Ishikawa (cell line): ENCODE results near the gene CHST9.

ENCODE experiments used
- CEBPB ChIP-seq: IDR thresholded peaks from 2 replicates; pipeline ENCODE4 v1.6.1; 2012
- CREB1 ChIP-seq: IDR thresholded peaks from 2 replicates; pipeline ENCODE4 v1.6.1; 2012; ENCODE audit warnings: low read depth
- EGR1 ChIP-seq: IDR thresholded peaks from 2 replicates; pipeline ENCODE4 v1.6.1; 2012
- EP300 ChIP-seq: IDR thresholded peaks from 2 replicates; pipeline ENCODE4 v1.6.1; 2012; ENCODE audit warnings: borderline replicate concordance
- FOXM1 ChIP-seq: IDR thresholded peaks from 2 replicates; pipeline ENCODE4 v1.6.1; 2012; ENCODE audit warnings: low read depth, borderline replicate concordance
- NFIC ChIP-seq: IDR thresholded peaks from 2 replicates; pipeline ENCODE4 v1.6.1; 2012
- RAD21 ChIP-seq: IDR thresholded peaks from 2 replicates; pipeline ENCODE4 v1.6.1; 2012; ENCODE audit warnings: low read depth
- TAF1 ChIP-seq: IDR thresholded peaks from 2 replicates; pipeline ENCODE4 v1.6.1; 2012; ENCODE audit warnings: low read depth, mild to moderate bottlenecking
- TCF12 ChIP-seq: IDR thresholded peaks from 2 replicates; pipeline ENCODE4 v1.6.1; 2012; ENCODE audit warnings: low read depth
- TEAD4 ChIP-seq: IDR thresholded peaks from 2 replicates; pipeline ENCODE4 v1.6.1; 2012
- YY1 ChIP-seq: IDR thresholded peaks from 2 replicates; pipeline ENCODE4 v1.6.1; 2012; ENCODE audit warnings: low read depth
- ZBTB7A ChIP-seq: IDR thresholded peaks from 2 replicates; pipeline ENCODE4 v1.6.1; 2012; ENCODE audit warnings: low read depth
- TF ChIP-seq, protein P1 (sequence below): IDR thresholded peaks from 2 replicates; pipeline ENCODE4 v1.6.1; 2012; ENCODE audit warnings: low read depth, mild to moderate bottlenecking
- TF ChIP-seq, protein P2 (sequence below): IDR thresholded peaks from 2 replicates; pipeline ENCODE4 v1.6.1; 2012
- TF ChIP-seq, protein P3 (sequence below): IDR thresholded peaks from 2 replicates; pipeline ENCODE4 v1.6.1; 2012

The CHST9 gene

DNA sequence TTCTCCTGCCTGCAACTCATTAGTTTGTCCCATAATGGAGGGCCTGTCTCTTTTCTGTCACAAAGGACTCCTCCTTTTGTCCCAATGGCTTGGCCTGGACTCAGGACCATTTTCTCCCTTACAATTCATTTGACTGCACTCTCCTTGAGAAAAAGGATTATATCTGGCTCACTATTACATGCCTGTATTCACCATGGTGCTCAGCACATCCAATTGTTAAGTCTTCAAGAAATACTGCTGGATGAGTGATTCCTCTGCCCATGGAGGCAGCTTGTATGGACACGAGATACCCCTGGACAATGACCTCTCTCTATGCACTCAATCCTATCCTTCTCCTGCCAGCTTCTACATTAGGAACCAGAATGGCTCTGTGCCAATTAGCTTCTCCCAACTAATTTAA lies 47.0 kb downstream of the CHST9 start:
- TF ChIP-seq ZBTB7A (no peak), EGR1 (no peak), FOXM1 (no peak), YY1 (no peak)
- TF ChIP-seq, protein P1, sequence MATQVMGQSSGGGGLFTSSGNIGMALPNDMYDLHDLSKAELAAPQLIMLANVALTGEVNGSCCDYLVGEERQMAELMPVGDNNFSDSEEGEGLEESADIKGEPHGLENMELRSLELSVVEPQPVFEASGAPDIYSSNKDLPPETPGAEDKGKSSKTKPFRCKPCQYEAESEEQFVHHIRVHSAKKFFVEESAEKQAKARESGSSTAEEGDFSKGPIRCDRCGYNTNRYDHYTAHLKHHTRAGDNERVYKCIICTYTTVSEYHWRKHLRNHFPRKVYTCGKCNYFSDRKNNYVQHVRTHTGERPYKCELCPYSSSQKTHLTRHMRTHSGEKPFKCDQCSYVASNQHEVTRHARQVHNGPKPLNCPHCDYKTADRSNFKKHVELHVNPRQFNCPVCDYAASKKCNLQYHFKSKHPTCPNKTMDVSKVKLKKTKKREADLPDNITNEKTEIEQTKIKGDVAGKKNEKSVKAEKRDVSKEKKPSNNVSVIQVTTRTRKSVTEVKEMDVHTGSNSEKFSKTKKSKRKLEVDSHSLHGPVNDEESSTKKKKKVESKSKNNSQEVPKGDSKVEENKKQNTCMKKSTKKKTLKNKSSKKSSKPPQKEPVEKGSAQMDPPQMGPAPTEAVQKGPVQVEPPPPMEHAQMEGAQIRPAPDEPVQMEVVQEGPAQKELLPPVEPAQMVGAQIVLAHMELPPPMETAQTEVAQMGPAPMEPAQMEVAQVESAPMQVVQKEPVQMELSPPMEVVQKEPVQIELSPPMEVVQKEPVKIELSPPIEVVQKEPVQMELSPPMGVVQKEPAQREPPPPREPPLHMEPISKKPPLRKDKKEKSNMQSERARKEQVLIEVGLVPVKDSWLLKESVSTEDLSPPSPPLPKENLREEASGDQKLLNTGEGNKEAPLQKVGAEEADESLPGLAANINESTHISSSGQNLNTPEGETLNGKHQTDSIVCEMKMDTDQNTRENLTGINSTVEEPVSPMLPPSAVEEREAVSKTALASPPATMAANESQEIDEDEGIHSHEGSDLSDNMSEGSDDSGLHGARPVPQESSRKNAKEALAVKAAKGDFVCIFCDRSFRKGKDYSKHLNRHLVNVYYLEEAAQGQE, result no peak
- TF ChIP-seq, protein P2, sequence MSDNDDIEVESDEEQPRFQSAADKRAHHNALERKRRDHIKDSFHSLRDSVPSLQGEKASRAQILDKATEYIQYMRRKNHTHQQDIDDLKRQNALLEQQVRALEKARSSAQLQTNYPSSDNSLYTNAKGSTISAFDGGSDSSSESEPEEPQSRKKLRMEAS, result no peak
- TF ChIP-seq, protein P3, sequence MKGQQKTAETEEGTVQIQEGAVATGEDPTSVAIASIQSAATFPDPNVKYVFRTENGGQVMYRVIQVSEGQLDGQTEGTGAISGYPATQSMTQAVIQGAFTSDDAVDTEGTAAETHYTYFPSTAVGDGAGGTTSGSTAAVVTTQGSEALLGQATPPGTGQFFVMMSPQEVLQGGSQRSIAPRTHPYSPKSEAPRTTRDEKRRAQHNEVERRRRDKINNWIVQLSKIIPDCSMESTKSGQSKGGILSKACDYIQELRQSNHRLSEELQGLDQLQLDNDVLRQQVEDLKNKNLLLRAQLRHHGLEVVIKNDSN, result no peak

DNA sequence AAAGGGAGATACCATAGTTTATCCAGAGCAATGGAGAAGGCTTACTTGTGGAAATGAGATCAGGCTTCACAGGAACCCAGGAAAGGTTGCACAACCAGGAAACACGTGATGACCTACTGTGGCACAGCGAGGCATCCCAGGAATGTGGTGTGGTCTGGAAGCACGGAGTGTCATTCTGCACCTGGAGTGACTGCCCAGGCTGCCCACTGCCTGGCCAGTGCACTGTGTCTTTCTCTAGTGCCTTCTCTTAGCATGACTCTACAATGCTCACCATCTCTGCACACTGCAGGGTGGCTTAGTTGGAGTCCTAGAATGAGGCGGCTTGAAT lies 48.9 kb downstream of the CHST9 start:
- TF ChIP-seq EP300 (peak; percentile 27; the same call in 1 of the 2 replicates), TEAD4 (peak; percentile 98), TCF12 (0 out of 2 replicates have a peak, but pooled peaks have one; percentile 54), YY1 (no peak), NFIC (no peak), CEBPB (peak; percentile 98)
- TF ChIP-seq, protein P1, result no peak
- TF ChIP-seq, protein P2, result peak; percentile 69
- TF ChIP-seq, protein P3, result peak; percentile 91

DNA sequence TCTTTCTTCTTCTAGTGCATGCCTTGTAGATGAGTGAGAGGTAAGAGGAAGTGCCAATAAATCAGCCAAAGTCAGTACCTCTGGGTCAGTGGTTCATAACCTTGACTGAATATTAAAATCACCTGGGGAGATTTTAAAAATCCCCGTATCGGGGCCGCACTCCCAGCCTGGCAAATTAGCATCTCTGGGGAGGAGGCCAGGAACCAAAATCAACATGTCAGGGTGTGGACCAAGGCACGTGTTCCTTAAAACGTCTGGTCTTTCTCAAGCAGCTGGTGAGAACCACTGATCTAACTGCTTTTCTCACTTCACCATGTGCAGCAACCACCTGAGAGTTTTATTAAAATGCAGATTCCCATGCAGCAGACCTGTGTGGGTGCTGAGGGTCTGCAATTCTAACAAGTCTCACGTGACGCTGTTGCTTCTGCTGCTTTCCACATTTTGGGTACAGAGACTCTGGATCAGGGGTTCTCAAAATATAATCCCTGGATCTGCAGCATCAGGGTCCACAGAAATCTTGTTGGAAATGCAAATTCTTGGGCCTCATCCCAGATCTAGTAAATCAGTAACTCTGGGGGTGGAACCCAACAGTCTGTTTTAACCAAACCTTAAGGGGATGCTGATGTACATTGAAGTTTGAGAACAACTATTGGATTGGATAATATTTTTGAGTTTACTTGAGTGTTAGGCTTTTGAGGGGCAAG lies 49.5 kb downstream of the CHST9 start:
- TF ChIP-seq ZBTB7A, result no peak
- no peak for TF ChIP-seq CREB1
- TF ChIP-seq EP300, result 0 out of 2 replicates have a peak, but pooled peaks have one; percentile 5

DNA sequence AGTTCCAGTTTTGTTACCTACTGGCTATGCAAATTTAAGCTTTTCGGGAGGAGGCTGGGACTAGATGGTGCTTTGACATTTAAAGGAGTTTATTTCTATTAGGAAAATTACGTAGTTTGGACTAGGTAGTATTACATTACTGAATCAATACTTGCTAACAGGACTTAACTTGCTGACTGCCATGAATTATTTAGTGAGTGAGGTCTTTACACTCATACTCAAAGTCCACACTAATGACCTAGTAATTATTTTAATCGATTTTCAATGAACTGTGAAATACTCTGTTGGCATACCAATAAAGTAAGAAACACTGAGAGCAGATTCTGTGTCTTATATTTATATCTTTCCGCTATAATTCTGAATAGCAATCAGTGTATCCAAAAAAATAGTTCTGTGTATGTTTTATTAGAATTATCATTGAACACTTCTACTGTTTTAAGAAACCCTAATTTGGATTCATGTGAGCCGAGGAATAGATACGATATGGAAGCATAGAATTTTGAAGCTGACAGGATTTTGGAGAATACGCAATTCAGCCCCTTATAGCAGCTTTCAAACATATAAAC lies 55.0 kb downstream of the CHST9 start:
- TF ChIP-seq, protein P3, result no peak
- TF ChIP-seq, protein P2, result no peak
- TF ChIP-seq FOXM1, result no peak

DNA sequence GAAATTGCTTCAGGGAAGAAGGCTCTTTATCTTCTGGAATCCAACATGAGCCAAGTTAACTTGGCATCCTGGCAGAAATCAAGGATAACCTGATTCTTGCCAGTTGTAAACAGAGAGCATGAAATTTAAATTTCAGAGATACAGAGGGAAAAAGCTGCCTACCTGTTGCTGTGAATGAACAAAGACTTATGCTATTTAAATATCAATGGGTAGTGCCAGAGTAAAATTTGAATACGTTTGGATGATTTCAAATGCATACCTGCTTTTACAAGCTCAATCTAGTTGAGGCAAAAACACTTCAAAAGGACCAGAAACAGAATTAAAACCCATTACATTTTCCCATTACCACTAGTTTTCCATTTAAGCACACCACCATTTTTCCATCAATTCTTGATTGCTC lies 60.9 kb downstream of the CHST9 start:
- TF ChIP-seq FOXM1, result no peak
- no peak for TF ChIP-seq CREB1
- no peak for TF ChIP-seq NFIC

DNA sequence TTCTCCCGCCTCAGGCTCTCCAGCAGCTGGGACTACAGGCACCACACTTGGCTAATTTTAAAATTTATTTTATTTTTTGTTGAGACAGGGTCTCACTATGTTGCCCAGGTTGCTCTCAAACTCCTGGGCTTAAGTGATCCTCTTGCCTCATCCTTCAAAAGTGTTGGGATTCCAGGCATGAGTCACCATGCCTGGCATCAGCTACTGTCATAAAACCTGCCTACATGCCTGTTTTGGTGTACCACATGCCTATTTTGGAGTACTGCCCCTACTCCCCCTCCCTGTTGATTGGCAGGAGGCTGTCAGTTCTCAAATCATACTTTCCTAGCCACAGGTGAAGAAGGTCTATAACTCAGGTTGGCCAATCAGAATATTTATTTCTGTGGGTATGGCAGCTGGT lies 64.0 kb downstream of the CHST9 start:
- TF ChIP-seq CREB1, result no peak
- no peak for TF ChIP-seq TAF1
- TF ChIP-seq FOXM1, result no peak
- TF ChIP-seq, protein P3, result no peak
- TF ChIP-seq CEBPB, result no peak
- no peak for TF ChIP-seq TEAD4
- TF ChIP-seq, protein P1, result no peak
- no peak for TF ChIP-seq EGR1
- no peak for TF ChIP-seq EP300
- TF ChIP-seq ZBTB7A, result no peak
- no peak for TF ChIP-seq RAD21
- no peak for TF ChIP-seq NFIC
